H9 (cell line): ENCODE data around the gene CCT2. TPM values are rescaled to one million over a fixed set of nuclear protein-coding genes. Genes with fewer than 3 reads are reported as not detected.

ENCODE experiments used
- DNase-seq: peaks from one replicate; pipeline ENCODE4 v3.0.0-alpha.2; 2017
- H2AFZ ChIP-seq: one replicate; pipeline ENCODE4 v1.6.1; 2013; ENCODE audit warnings: mild to moderate bottlenecking, low read length, control low read depth, moderate library complexity
- H2AK5ac ChIP-seq: 2 replicates; pipeline ENCODE4 v1.6.1; 2013; ENCODE audit warnings: low read length, control low read depth, mixed read lengths; ENCODE audit not compliant: insufficient read length
- H2BK120ac ChIP-seq: one replicate; pipeline ENCODE4 v1.6.1; 2013; ENCODE audit warnings: low read depth, mild to moderate bottlenecking, low read length, control low read depth, inconsistent platforms; ENCODE audit not compliant: poor library complexity, severe bottlenecking
- H2BK12ac ChIP-seq: 2 replicates; pipeline ENCODE4 v1.6.1; 2013; ENCODE audit warnings: low read length, control low read depth, mixed read lengths, low read depth; ENCODE audit not compliant: insufficient read length
- H2BK15ac ChIP-seq: 2 replicates; pipeline ENCODE4 v1.6.1; 2013; ENCODE audit warnings: low read depth, low read length, control low read depth
- H2BK20ac ChIP-seq: one replicate; pipeline ENCODE4 v1.6.1; 2013; ENCODE audit warnings: low read depth, mild to moderate bottlenecking, low read length, control low read depth, inconsistent platforms; ENCODE audit not compliant: poor library complexity, severe bottlenecking
- H2BK5ac ChIP-seq: 2 replicates; pipeline ENCODE4 v1.6.1; 2013; ENCODE audit warnings: low read length, control low read depth, mixed read lengths; ENCODE audit not compliant: insufficient read length
- H3K14ac ChIP-seq: 2 replicates; pipeline ENCODE4 v1.6.1; 2013; ENCODE audit warnings: low read length, control low read depth; ENCODE audit not compliant: insufficient read depth
- H3K18ac ChIP-seq: 2 replicates; pipeline ENCODE4 v1.6.1; 2013; ENCODE audit warnings: low read depth, mild to moderate bottlenecking, mixed read lengths, low read length, control low read depth; ENCODE audit not compliant: insufficient read length
- H3K23ac ChIP-seq: 2 replicates; pipeline ENCODE4 v1.6.1; 2013; ENCODE audit warnings: low read length, control low read depth, mixed read lengths, low read depth; ENCODE audit not compliant: insufficient read length
- H3K23me2 ChIP-seq: 2 replicates; pipeline ENCODE4 v1.6.1; 2013; ENCODE audit warnings: low read depth, mild to moderate bottlenecking, mixed read lengths, low read length, control low read depth; ENCODE audit not compliant: insufficient read length, poor library complexity, severe bottlenecking
- H3K27ac ChIP-seq: 2 replicates; pipeline ENCODE4 v1.5.1; 2013; ENCODE audit warnings: low read length, control low read depth, mixed read lengths, low read depth; ENCODE audit not compliant: insufficient read length
- H3K27me3 ChIP-seq: 2 replicates; pipeline ENCODE4 v1.6.1; 2013; ENCODE audit warnings: low read length, control low read depth, inconsistent platforms; ENCODE audit not compliant: insufficient read depth
- H3K4ac ChIP-seq: 2 replicates; pipeline ENCODE4 v1.6.1; 2013; ENCODE audit warnings: low read depth, mild to moderate bottlenecking, control low read depth, inconsistent platforms, low read length, moderate library complexity
- H3K4me1 ChIP-seq: 2 replicates; pipeline ENCODE4 v1.6.1; 2013; ENCODE audit warnings: low read length, control low read depth, inconsistent platforms; ENCODE audit not compliant: insufficient read depth
- H3K4me2 ChIP-seq: 2 replicates; pipeline ENCODE4 v1.6.1; 2013; ENCODE audit warnings: low read length, control low read depth, mixed read lengths; ENCODE audit not compliant: insufficient read length, insufficient read depth
- H3K56ac ChIP-seq: 2 replicates; pipeline ENCODE4 v1.6.1; 2013; ENCODE audit warnings: low read depth, mild to moderate bottlenecking, mixed read lengths, low read length, control low read depth; ENCODE audit not compliant: insufficient read length
- H3K79me1 ChIP-seq: 2 replicates; pipeline ENCODE4 v1.6.1; 2013; ENCODE audit warnings: low read depth, mild to moderate bottlenecking, moderate library complexity, low read length, control low read depth, inconsistent platforms; ENCODE audit not compliant: insufficient read depth, poor library complexity, severe bottlenecking
- H3K79me2 ChIP-seq: 2 replicates; pipeline ENCODE4 v1.6.1; 2013; ENCODE audit warnings: low read length, control low read depth, inconsistent platforms; ENCODE audit not compliant: insufficient read depth
- H3K9ac ChIP-seq: 2 replicates; pipeline ENCODE4 v1.6.1; 2013; ENCODE audit warnings: low read length, control low read depth, mixed read lengths; ENCODE audit not compliant: insufficient read length; ENCODE audit errors: extremely low read depth
- H3K9me3 ChIP-seq: one replicate; pipeline ENCODE4 v1.6.1; 2013; ENCODE audit warnings: low read depth, low read length, inconsistent platforms; ENCODE audit not compliant: control insufficient read depth
- H3T11ph ChIP-seq: one replicate; pipeline ENCODE4 v1.6.1; 2013; ENCODE audit warnings: mild to moderate bottlenecking, low read length, control low read depth, inconsistent platforms
- H4K20me1 ChIP-seq: one replicate; pipeline ENCODE4 v1.6.1; 2013; ENCODE audit not compliant: control insufficient read depth, insufficient read length, insufficient read depth
- H4K5ac ChIP-seq: 2 replicates; pipeline ENCODE4 v1.6.1; 2013; ENCODE audit warnings: low read depth, mild to moderate bottlenecking, mixed read lengths, low read length, control low read depth; ENCODE audit not compliant: insufficient read length
- H4K8ac ChIP-seq: replicated peaks from 2 replicates; pipeline ENCODE4 v1.6.1; 2013; ENCODE audit warnings: low read length, control low read depth, mixed read lengths, low read depth; ENCODE audit not compliant: insufficient read length
- H4K91ac ChIP-seq: 2 replicates; pipeline ENCODE4 v1.6.1; 2013; ENCODE audit warnings: low read depth, mild to moderate bottlenecking, moderate library complexity, mixed read lengths, low read length, control low read depth; ENCODE audit not compliant: insufficient read length
- H3K27ac Mint-ChIP-seq, 3 experiments: 2 replicates in 2 of 3; 3 replicates in 1 of 3; pipeline ENCODE4 v1.8.0; 2020 to 2021; ENCODE audit warnings: mixed read lengths in 3 of 3, mild to moderate bottlenecking in 1 of 3, moderate library complexity in 1 of 3
- H3K27me3 Mint-ChIP-seq: 2 replicates; pipeline ENCODE4 v1.8.0; 2021; ENCODE audit warnings: low read depth, mild to moderate bottlenecking, moderate library complexity, mixed read lengths
- H3K36me3 Mint-ChIP-seq, 3 experiments: 2 replicates in 2 of 3; 3 replicates in 1 of 3; pipeline ENCODE4 v1.8.0; 2020 to 2021; ENCODE audit warnings: low read depth in 3 of 3, mixed read lengths in 3 of 3; ENCODE audit not compliant: insufficient read depth in 1 of 3
- H3K4me1 Mint-ChIP-seq, 2 experiments: 2 replicates each; pipeline ENCODE4 v1.8.0; 2020; ENCODE audit warnings: mixed read lengths in 2 of 2
- H3K4me3 Mint-ChIP-seq, 2 experiments: 2 replicates in 1 of 2; 3 replicates in 1 of 2; pipeline ENCODE4 v1.8.0; 2020 to 2021; ENCODE audit warnings: mild to moderate bottlenecking in 2 of 2, mixed read lengths in 2 of 2, moderate library complexity in 1 of 2
- H3K9me3 Mint-ChIP-seq, 2 experiments: 2 replicates in 1 of 2; 3 replicates in 1 of 2; pipeline ENCODE4 v1.8.0; 2020; ENCODE audit warnings: mild to moderate bottlenecking in 2 of 2, mixed read lengths in 2 of 2, moderate library complexity in 1 of 2
- WGBS: extraction: QIAGEN DNeasy Blood & Tissue Kit; methylation state at CpG from one replicate; pipeline ENCODE4 v1.1.7; 2013; ENCODE audit warnings: missing lambda C conversion rate, low lambda C conversion rate, mixed read lengths; ENCODE audit not compliant: insufficient read length; ENCODE audit errors: extremely low coverage; 5-methylcytosine and 5-hydroxymethylcytosine counted together
- total RNA-seq: library from RNA; stranded (reverse); gene quantifications from 2 replicates; pipeline ENCODE4 v1.2.1, GENCODE V29; 2021
- TF ChIP-seq, protein P1 (sequence below): fragments of 200-600 bp; sonication (generic); conservative IDR thresholded peaks from 3 replicates; pipeline ENCODE4 v1.8.0; 2021; ENCODE audit warnings: antibody characterized with exemption, mild to moderate bottlenecking

Gene CCT2
- total RNA-seq, 1 experiment from 2014 or later: 405 TPM

- no peaks in the 10 kb centered on the region for H3K79me1 ChIP-seq
- no peaks in the 10 kb centered on the region for H3K4me1 ChIP-seq
- Mint-ChIP-seq H3K27me3 (no peaks in the 10 kb centered on the region), H3K9me3 (no peaks in the 10 kb centered on the region; a peak in 1 of 5 replicates), H3K4me3 (no peak overlapping the region), H3K36me3 (no peaks in the 10 kb centered on the region), H3K4me1 (no peaks in the 10 kb centered on the region), H3K27ac (peak overlapping the region in 1 of 3 experiments; percentile 46; a peak in 2 of 7 replicates)
- no peak overlapping the region for H2AK5ac ChIP-seq
- no peak overlapping the region for H4K8ac ChIP-seq
- H4K20me1 ChIP-seq: no peaks in the 10 kb centered on the region
- no peak overlapping the region for H2AFZ ChIP-seq
- H2BK15ac ChIP-seq: no peak overlapping the region
- no peaks in the 10 kb centered on the region for H3K27me3 ChIP-seq
- H3K4me2 ChIP-seq: no peak overlapping the region
- no peak overlapping the region for H3K56ac ChIP-seq
- no peak overlapping the region for H4K91ac ChIP-seq
- H2BK5ac ChIP-seq: no peak overlapping the region
- no peak overlapping the region for H2BK12ac ChIP-seq
- no peak overlapping the region for H3K18ac ChIP-seq
- H2BK120ac ChIP-seq: no peak overlapping the region
- no peak overlapping the region for H3T11ph ChIP-seq
- DNase-seq: no peak
- no peak overlapping the region for H3K27ac ChIP-seq
- H3K23me2 ChIP-seq: no peaks in the 10 kb centered on the region
- H3K79me2 ChIP-seq: no peaks in the 10 kb centered on the region
- no peak overlapping the region for H4K5ac ChIP-seq
- TF ChIP-seq, protein P1, sequence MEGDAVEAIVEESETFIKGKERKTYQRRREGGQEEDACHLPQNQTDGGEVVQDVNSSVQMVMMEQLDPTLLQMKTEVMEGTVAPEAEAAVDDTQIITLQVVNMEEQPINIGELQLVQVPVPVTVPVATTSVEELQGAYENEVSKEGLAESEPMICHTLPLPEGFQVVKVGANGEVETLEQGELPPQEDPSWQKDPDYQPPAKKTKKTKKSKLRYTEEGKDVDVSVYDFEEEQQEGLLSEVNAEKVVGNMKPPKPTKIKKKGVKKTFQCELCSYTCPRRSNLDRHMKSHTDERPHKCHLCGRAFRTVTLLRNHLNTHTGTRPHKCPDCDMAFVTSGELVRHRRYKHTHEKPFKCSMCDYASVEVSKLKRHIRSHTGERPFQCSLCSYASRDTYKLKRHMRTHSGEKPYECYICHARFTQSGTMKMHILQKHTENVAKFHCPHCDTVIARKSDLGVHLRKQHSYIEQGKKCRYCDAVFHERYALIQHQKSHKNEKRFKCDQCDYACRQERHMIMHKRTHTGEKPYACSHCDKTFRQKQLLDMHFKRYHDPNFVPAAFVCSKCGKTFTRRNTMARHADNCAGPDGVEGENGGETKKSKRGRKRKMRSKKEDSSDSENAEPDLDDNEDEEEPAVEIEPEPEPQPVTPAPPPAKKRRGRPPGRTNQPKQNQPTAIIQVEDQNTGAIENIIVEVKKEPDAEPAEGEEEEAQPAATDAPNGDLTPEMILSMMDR: no peak
- H3K14ac ChIP-seq: peak overlapping the region; percentile 56; the same call in 1 of the 2 replicates
- no CpG with 5 or more reads among the region's 8 CpGs for WGBS
- no peaks in the 10 kb centered on the region for H3K9me3 ChIP-seq
- H2BK20ac ChIP-seq: no peak overlapping the region
- no peak overlapping the region for H3K4ac ChIP-seq
- no peak overlapping the region for H3K23ac ChIP-seq
- no peak overlapping the region for H3K9ac ChIP-seq
Observed at GRCh38 chr12:69627501-69627900, 42.2 kb downstream of the CCT2 start.
